GM19025 (cell line): Measurements from ENCODE around the gene GPR89B.
"Not testable (repeated sequence)": the region's sequence is repeated elsewhere in the genome, so short reads cannot be mapped to it uniquely, and the experiment has no call there.

Source experiments
- ATAC-seq: cut with Tn5 transposase; IDR thresholded peaks from one replicate; pipeline ENCODE4 v1.9.1; 2021; ENCODE audit warnings: mild to moderate bottlenecking, low read depth, moderate library complexity; ENCODE audit not compliant: unreplicated experiment

Gene GPR89B

GRCh38 chr1:148024918-148025317, 96.7 kb downstream of the GPR89B start:
- ATAC-seq, result not testable (repeated sequence)

GRCh38 chr1:148027004-148027403, 98.8 kb downstream of the GPR89B start:
- ATAC-seq, result not testable (repeated sequence)

- not testable (repeated sequence) for ATAC-seq
Observed at GRCh38 chr1:148032247-148032646, 104.0 kb downstream of the GPR89B start.

GRCh38 chr1:148032690-148033089, 104.5 kb downstream of the GPR89B start:
- ATAC-seq, result not testable (repeated sequence)

GRCh38 chr1:148033147-148033546, 104.9 kb downstream of the GPR89B start:
- not testable (repeated sequence) for ATAC-seq

- not testable (repeated sequence) for ATAC-seq
Observed at GRCh38 chr1:148037850-148038461, 109.7 kb downstream of the GPR89B start.

- ATAC-seq, result peak; percentile 83
Observed at GRCh38 chr1:148038462-148039333, 110.5 kb downstream of the GPR89B start.
